ENCODE results near the gene GBX1.

The GBX1 gene

DNA sequence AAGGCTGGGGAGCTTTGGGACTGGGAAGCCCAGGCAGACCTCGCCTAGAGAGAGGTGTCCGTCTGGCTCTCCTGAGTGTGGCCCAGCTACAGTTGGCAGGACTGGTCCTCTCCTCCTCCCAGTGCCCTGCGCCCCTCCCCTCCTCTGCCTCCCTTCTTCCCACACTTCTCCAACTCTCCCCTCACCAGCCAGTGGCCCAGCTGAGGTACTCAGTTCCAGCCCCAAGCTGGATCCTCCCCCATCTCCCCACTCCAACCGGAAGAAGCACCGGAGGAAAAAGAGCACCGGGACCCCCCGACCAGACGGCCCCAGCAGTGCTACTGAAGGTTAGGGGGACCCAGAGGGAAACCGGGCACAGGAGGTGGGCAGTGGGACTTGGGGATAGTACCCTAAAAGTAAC is 27.7 kb downstream of the GBX1 start:
- no peak for DNase-seq (ENCODE audit: low read depth)

DNA sequence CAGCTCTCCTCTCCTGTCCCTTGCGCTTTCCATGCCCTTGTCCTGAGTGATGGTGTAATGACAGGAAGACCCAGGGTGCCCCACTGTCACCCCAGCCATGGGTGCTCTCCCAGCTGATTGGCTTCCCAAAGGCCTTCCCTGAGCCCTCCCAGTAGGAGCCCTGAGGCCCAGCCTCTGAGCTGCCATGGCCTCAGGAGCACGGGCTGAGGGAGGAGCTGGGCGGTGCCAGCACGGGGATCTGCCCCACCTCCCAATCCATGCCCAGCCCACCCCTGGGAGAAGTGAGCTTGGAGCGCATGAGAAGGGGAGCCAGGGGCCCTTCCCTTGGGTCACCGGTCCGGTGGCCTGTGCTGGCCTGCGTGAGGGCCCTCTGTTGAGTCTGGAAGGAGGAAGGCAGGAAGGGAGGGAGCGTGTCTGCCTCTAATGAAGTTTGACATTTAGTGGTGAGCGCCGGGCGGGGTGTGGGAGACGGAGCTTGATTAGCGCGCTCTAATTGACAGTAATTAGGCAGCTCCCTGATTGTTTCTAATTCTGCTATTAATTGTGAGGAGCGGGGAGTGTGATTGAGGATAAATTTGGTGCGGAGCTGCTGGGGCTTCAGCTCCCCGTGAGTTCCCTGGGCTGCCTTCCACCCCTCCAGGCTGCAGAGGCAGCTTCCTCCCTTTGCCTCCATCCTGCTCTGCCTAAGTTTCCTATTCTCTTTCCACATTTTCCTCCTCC is 28.3 kb downstream of the GBX1 start:
- DNase-seq (ENCODE audit: low read depth) = no peak

DNA sequence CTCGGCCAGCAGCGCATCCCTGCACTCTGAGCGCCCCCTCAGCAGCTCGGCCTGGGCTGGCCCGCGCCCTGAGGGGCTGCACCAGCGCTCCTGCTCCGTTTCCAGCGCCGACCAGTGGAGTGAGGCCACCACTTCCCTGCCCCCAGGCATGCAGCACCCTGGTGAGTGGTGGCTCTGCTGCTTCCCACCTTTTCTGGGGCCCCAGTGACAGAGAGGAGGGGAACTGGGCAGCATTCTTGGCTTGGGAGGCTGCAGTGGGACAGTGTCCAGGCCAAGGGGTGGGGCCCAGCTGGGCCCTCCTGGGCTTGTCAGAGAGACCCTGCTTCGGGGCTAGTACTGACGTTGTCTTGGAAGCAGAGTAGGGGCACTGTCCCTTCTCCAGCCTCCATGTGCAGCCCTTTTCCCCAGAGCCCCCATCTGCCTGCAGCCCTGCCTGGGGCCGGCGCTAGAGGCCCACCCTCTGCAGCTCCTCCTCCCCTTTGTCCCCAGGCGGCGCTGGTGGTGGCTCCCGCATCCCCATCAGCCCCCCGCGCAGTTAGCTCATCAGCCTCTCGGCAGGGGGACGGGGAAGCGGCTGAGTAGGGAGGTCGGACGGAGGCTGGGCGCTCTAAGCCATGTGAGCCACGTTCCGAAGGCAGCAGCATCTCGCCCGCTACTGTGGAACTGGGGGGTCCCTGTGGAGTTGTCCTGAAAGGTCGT is 29.2 kb downstream of the GBX1 start:
- no peak for DNase-seq (ENCODE audit: low read depth)

DNA sequence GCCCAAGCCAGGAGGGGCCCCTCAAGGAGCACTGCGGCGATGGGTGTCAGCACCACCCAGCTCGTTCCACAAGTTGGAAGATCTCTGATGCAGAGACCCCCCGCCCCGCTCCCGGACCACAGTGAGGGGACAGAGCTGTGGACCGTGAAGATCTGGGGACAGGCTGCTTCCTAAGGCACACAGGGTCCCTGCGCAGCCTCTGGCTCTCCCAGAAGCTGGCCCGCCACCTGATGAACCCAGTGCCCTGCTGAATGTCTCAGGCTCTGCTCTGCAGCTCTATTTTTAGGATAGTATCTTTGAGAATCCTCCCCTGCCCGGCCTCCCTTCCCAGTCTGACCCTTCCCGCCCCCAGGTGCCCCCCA is 29.7 kb downstream of the GBX1 start:
- no peak for DNase-seq (ENCODE audit: low read depth)

DNA sequence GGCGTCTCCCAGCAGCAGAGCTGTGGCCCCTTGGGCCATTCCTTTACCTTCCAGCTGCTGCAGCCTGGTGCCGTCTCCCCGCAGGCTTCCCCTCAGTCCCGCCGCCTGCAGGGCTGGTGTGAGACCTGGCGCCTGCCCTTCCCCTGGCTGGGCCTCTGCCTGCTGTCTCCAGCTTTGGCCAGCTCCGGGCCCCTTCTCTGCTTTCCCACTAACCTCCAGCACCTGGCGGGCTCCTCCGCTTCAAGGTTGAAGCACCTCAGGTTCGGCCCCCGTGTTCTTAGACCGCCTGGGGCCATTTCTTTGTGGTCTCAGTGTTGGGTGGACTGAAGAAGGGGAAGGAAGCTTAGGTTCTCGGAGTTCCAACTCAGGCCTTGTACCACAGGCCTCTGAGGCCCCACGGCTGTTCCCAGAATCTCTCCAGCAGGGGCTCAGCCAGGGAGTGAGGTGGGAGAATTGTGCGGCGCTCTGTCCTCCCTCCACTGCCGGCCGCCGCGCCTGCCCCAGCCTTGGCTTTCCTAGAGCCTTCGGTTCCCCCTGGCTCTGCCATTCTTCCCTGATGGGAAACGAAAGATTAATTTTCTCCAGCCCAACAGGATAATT is 30.3 kb downstream of the GBX1 start:
- DNase-seq (ENCODE audit: low read depth) = no peak

DNA sequence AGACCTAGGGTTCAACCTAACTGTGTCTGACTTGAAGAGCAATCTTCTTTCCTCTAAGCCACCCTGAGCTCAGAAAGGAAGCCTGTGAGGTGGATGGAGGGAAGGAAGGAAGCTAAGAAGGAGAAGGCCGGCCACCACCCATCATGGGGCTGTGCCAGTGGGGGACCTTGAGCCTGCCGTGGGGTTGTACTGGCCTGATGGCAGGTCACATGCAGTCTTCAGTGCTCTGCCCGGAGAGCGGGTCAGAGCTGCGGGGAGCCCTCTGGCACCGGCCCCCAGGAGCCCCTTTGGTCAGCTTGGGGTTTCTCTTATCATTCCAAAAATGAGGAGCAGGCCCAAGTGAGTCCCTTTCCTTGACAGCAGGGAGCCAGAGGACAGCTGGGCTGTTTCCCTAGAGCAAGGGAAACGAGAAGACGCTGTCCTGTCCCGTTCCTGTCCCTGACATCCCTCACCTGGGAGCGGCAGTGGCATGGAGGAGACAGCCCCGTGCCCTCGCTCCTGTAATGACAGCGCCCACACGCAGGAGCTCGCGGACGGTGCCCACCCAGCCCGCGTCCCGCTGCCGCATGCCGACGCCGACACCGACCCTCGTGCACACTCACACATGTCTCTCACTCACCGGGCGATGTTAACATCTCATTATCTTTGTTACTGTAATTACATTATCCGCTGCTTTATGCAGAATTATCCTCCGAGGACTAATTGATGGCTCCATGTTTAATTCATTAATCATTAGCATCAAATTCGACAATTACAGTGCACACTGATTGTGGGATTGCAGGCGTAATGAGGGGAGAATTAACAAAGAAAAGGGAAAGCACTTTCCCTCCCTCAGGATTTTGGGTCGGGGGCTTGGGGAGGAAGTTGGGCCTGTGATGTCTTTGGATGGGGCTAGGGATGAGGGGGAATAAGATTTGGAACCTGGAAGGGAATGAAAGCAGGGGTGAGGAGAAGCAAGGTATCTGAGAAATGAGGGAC is 31.3 kb downstream of the GBX1 start:
- no peak for DNase-seq (ENCODE audit: low read depth)

DNA sequence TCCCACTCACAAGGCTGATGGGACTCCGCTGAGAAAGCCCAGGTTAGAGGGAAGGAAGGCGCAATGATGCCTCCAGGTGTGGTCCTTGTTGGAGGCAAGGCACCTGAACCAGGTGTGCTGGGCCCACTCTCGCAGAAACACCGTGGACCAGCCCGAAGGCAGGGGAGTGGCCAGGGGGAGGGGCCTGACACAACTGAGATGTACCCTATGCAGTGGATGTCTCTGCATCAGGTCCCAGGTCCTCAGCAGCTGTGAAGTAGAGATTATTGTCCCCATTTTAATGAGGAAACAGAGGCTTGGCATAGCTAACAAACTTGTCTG is 32.0 kb downstream of the GBX1 start:
- no peak for DNase-seq (ENCODE audit: low read depth)

DNA sequence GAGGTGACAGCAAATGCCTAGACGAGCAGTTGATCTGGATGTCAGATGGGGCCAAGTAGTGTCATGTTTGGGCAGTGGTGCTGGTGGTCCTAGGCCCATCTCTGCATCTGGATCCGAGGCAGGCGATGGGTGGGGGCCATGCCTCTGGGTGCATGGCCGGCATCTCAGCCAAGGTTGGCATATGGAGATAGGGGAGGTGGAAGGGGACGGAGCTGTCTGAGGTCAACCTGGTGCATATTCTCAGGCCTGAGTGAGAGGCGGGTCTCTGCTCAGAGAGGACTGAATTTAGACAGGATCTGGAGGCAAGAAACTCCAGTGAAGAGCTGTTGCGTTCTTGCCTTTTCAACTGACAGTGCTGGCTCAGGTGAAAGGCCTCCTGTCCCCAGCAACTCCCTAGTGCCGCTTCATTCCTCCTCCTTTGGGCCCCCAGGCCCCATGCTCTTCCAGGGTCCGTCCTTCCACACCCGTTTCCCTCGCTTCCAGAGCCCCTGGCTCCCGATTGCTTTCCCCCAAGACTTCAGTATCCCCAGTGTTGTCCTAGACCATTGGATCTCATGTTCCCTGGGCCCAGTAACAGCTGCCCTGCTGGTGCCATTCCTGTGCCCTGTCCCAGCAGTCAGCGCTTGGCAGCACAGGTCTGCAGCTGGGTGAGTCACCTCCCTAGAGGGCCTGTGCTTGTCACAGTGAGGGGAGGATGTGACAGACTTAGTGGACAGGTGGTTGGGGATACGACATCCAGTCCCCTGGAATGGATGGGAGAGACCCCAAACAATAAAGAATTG is 32.6 kb downstream of the GBX1 start:
- DNase-seq (ENCODE audit: low read depth) = no peak

DNA sequence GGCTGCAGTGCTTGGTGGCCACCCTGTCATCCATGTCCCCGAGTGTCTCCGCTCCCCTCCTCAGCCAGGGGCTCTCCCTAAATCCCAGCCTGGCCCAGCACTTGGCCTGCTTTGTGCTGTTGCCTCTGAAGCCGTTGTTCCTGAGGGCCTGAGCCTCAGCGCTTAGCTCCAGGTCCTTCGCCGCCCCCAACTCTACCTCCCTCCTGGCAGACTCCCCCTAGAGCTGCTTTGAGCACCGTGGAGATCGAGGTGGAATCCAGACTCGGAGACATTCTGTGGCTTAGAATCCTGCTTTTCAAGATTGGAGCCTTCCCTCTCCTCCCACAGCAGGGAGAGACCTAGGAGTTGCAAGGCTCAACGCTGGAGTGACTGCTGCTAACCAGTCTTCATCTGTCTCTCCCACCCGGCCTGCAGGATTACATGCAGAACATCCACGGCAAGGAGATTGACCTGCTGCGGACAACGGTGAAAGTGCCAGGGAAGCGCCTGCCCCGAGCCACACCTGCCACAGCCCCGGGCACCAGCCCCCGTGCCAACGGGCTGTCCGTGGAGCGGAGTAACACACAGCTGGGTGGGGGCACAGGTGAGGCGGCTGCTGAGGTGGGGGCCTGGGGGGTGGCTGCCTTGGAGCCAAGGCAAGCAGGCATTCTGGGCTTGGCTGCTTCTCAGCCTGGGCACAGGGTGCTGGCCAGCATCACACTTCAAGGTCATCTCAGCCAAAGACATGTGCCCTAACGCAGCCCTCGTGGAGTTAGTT is 33.3 kb downstream of the GBX1 start:
- DNase-seq (ENCODE audit: low read depth) = no peak

DNA sequence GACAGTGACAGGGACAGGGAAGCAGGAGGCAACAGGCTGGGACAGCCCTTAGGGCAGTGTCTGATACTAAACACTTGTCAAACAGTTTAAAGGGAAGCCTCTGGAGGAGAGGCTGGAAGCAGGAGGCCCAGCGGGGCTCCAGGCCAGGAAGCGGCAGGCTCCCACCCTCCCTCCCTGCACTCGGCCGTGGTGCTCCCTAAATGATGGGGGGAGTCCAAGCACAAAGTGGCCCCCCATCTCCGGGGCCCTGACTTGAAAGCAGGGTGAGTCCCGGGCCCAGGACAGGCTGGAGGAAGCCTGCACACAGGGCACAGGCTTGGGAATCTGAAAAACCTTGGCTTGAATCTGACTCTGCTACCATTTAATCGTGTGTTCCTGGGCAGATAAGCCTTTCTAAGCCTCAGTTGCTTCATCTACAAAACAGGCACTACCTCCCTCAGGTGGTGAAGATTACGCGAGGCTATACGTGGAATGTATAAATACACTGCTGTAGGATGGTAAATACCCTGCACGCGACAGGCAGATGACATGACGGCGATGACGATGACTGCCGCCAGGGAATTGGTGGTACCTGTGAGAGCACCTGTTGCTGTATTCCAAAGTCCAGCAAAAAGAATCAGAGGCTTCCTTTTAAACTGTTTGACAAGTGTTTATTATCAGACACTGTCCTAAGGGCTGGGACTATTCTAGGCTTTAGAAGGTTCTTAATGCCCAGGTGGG is 34.1 kb downstream of the GBX1 start:
- no peak for DNase-seq (ENCODE audit: low read depth)

DNA sequence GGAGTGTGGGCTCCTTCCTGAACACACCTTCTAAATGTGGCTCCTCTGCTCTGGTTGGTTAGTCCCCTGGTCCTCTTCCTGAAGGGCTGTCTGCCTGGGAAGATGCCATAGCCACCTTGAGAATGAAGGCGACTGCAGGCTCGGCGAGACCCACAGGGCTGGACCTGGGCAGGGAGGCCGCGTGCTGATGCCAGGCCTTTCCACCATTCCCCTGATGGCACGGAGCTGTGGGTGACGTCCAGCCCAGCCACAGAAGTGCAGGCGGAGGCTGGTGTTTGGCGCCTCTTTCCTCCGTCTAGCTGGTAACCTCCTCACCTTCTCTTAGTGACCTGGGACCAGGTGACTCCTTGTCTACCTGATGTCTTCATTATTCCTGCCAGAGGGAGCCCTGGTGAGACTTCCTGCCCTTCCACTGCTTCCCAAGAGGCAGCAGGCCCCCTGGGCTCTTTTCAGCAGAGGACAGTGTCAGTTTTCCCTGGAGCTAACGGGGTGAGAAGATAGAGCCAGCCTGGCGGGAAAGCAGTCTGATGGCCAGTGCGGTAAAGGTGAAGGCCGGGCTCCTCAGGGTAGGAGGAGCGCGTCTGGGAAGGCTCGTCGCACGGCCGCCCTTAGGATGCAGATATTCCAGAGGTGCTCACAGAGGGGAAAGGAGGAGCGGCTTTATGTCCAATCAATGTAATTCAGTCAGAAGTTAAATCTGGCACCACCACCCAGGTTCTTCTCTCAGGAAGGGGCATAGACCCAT is 34.9 kb downstream of the GBX1 start:
- no peak for DNase-seq (ENCODE audit: low read depth)

DNA sequence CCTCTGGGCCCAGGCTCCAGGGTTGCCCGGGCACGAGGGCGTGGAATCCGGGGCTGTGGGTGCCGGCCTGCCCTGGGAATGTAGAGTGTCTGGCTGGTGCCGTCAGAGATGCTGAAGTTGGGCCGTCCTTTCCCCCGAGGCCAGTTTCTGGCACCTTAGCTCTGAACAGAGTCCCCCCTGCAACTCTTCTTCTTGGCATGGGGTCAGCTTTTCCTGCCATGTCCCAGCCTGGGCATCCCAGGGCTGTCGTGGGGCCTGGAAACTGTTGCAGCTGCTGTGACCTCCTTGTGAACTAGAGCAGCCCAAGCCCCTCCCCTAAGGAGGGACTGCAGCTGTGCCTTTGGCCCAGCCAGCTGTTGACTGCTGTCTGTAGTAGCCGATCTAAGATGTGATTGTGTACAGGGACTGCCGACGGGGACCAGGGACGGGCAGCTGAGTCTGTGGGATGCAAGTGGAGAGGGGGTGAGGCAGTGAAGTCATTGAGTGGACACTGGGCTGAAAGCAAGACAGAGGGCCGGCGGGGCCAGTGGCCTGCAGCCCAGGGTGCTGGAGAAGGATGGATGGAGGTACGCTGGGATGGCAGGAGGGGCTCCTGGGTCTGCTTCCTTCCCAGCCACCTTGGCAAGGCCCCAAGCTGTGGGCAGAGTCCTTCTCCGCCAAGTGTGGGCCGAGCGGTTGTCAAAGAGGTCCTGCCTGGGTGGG is 35.8 kb downstream of the GBX1 start:
- DNase-seq (ENCODE audit: low read depth) = no peak

DNA sequence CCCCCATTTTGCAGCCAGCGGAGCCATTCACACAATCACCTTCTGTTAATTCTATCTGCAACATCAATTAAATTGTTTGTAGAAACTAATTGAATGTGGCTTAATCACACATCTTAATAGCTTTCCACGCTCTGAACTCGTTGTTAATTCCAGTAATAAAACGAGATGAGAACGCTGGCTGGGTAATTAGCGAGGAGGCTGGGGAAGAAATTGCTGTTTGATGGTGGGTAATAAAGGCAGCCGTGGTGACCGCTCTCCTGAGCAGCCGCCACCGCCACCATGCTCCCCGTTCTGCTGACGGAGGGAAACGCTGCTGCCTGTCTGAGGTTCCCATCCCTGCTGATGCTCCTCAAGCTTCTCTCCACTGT is 36.3 kb downstream of the GBX1 start:
- DNase-seq (ENCODE audit: low read depth) = no peak

DNA sequence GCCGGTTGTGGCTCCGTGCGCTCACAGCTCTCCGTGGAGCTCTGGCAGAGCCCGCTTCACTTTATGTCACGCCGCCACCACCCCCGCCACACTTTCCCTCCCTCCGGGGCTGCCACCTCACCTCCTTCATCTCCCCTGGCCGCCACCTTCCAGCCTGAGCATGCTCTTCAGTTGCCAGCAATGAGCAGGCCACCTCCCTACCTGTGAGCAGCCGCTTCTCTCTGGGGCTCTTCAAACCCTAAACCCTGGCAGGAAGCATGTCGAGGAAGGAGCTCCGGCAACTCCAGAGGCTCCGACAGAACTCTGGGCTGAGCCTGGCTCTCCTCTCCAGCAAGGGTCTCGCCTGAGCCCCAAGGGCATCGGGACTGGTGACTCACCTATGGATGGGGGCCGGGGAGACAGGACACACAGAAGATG is 36.7 kb downstream of the GBX1 start:
- DNase-seq (ENCODE audit: low read depth) = no peak

DNA sequence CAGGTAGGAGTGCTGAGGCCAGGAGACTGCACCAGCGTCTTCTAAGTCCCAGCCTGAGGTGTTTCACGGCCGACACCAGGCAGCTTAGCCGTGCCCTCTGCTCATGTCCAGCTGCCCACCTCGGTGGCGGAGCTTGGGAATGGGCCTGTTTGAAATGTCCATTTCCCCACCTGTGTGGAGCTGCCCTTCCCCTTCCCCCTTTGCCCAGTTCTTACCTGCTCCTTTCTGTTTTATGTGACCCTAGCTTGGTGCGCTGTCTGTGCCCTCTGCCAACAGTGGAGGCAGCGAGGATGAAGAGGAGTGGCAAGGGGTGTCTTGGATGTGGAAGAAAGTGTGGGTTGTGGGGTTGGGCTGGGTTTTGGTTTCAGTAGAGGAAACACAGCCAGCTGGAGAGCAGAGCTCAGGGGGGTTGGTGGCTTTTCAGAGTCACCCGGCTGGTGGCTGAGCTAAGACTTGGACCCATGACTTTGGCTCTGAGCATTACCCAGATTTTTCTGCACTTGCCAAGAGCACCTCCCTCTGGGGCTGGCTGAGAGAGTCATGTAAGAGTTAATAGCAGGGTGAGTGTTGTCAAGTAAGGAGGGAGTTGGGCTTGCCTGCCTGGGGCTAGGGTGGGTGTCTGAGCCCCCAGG is 37.4 kb downstream of the GBX1 start:
- DNase-seq (ENCODE audit: low read depth) = no peak

DNA sequence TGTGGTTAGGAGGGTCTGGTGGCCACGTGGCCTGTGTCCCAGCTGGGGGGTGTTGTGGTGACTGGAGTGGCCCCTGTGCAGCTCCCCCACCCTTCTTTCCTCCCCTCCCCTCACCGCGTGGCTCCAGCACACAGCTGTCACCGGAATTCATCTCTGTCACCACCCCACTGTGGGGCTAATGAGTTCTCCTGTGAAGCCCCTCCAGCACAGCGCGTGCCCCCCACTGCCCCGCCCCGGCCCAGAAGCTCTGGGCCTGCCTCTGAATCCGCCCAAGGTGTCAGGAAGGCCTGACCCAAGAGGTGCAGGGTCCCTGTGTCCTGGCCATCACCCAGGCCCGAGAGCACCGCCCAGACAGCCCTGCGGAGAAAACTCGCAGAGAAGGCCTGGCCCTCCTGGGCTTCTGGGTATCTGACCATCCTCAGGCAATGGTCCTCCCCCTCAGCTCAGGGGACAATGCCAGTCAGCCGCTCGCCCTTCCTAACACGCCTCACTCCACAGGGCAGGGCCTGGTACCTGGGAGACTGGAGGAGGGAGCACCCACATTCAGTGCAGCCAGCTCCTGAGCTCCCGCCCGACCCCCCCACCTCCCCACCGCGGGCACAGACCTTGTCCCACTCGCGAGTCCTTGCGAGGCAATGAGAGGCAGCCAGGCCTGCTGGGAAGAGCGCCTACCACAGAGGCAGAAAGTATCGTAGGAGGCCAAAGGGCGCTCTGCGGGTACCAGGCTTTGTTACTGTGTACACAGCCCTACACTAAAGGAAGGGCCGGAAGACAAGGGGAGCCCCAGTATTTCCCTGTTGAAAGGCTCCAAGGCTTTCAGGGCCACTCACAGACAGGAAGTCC is 38.2 kb downstream of the GBX1 start:
- DNase-seq (ENCODE audit: low read depth) = no peak

DNA sequence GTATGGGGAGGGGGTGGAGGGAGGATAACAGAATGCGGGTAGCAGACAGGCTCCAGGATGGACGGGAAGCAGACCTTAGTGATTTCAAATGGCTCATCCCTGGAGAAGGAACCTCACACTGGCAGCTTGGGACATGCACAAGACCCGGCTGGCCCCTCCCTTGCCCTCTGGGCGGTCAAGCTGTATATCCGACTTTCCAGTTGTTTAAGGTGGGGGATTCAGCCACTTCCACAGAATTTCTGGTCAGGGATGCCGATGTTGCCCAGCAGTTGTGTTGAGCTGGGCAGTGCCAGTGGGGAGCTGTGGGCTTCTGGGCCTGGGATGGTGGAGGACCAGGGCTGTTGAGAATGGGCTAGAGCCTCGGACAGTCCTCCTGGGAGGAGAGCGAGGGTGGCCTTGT is 38.8 kb downstream of the GBX1 start:
- no peak for DNase-seq (ENCODE audit: low read depth)

DNA sequence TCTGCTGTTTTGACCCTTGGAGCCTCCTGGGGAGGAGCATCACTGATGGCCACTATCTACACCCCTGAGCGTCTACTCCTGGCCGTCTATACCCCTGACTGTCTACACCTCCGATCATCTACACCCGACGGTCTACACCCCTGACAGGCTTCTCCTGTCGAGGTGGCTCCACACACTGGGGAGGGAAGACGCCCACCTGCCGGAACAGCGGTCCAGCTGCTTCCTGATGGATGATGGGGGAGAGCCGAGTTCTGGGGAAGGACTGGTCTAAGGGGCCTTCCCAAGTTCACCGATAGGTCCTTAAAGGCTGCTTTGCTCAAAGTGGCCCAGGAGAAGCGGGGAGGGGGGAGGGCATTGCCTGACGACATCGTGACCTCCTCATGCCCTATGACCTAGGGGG is 39.4 kb downstream of the GBX1 start:
- no peak for DNase-seq (ENCODE audit: low read depth)

All from ELR (cell line).